Nephron (organoid): Measurements from ENCODE around the gene SERPINF2.
"Not testable (repeated sequence)": the region's sequence is repeated elsewhere in the genome, so short reads cannot be mapped to it uniquely, and the experiment has no call there.

Experiments
- H3K27ac Mint-ChIP-seq, 3 experiments: 2 replicates each; pipeline ENCODE4 v1.8.0; 2020; ENCODE audit warnings: mixed read lengths in 3 of 3, mild to moderate bottlenecking in 2 of 3, moderate library complexity in 1 of 3
- H3K27me3 Mint-ChIP-seq: 2 replicates; pipeline ENCODE4 v1.8.0; 2021; ENCODE audit warnings: low read depth, mild to moderate bottlenecking, moderate library complexity, mixed read lengths
- H3K36me3 Mint-ChIP-seq: 2 replicates; pipeline ENCODE4 v1.8.0; 2020; ENCODE audit warnings: low read depth, mixed read lengths
- H3K4me1 Mint-ChIP-seq: 2 replicates; pipeline ENCODE4 v1.8.0; 2020; ENCODE audit warnings: mixed read lengths
- H3K4me3 Mint-ChIP-seq, 3 experiments: 2 replicates each; pipeline ENCODE4 v1.8.0; 2020; ENCODE audit warnings: mild to moderate bottlenecking in 3 of 3, mixed read lengths in 3 of 3, moderate library complexity in 2 of 3
- H3K9me3 Mint-ChIP-seq: 2 replicates; pipeline ENCODE4 v1.8.0; 2020; ENCODE audit warnings: mixed read lengths
- CTCF ChIP-seq, 3 experiments: fragments of 200-600 bp; sonication (generic); IDR thresholded peaks; one replicate each; pipeline ENCODE4 v1.5.0; 2021; ENCODE audit warnings: antibody characterized with exemption in 3 of 3; ENCODE audit not compliant: unreplicated experiment in 3 of 3

SERPINF2 gene

GRCh38 chr17:1742371-1743087, at the start of gene SERPINF2:
Gene SERPINF2, plus strand, starts transcription at chr17:1742871. Its CDS starts 2,125 bp downstream, at chr17:1744996.
- no peaks in the 10 kb centered on the region for H3K27me3 Mint-ChIP-seq
- TF ChIP-seq CTCF (IDR thresholded peaks at IDR 0.05; ENCODE audit: unreplicated experiment in 3 of 3): no peak
- no peaks in the 10 kb centered on the region for H3K9me3 Mint-ChIP-seq
- peak within 1 kb of the TSS in 2 of 3 experiments; percentile 31 to 65 for H3K4me3 Mint-ChIP-seq
- peak within 1 kb of the TSS; percentile 82 to 93 (median 93) for H3K27ac Mint-ChIP-seq
- H3K4me1 Mint-ChIP-seq: peaks cover 12% of the 10 kb centered on the region
- peaks cover 4% of the 10 kb centered on the region for H3K36me3 Mint-ChIP-seq

- H3K27me3 Mint-ChIP-seq: no peaks in the 10 kb centered on the region
- peak overlapping the region in 1 of 3 experiments; percentile 5 for H3K27ac Mint-ChIP-seq
- no peaks in the 10 kb centered on the region for H3K4me1 Mint-ChIP-seq
- TF ChIP-seq CTCF (IDR thresholded peaks at IDR 0.05; ENCODE audit: unreplicated experiment in 3 of 3): no peak
- no peak overlapping the region for H3K4me3 Mint-ChIP-seq
- H3K36me3 Mint-ChIP-seq: peaks cover 12% of the 10 kb centered on the region
- H3K9me3 Mint-ChIP-seq: peaks cover 19% of the 10 kb centered on the region
Measured at GRCh38 chr17:1693339-1693738, 49.3 kb upstream of the SERPINF2 start.

- peaks cover 17% of the 10 kb centered on the region for H3K9me3 Mint-ChIP-seq
- TF ChIP-seq CTCF (IDR thresholded peaks at IDR 0.05; ENCODE audit: unreplicated experiment in 3 of 3): no peak
- peaks cover 12% of the 10 kb centered on the region for H3K36me3 Mint-ChIP-seq
- no peaks in the 10 kb centered on the region for H3K27me3 Mint-ChIP-seq
- no peak overlapping the region for H3K27ac Mint-ChIP-seq
- no peak overlapping the region for H3K4me3 Mint-ChIP-seq
- no peaks in the 10 kb centered on the region for H3K4me1 Mint-ChIP-seq
Measured at GRCh38 chr17:1695365-1695764, 47.3 kb upstream of the SERPINF2 start.

- peaks cover 2% of the 10 kb centered on the region for H3K36me3 Mint-ChIP-seq
- no peaks in the 10 kb centered on the region for H3K27me3 Mint-ChIP-seq
- TF ChIP-seq CTCF (IDR thresholded peaks at IDR 0.05; ENCODE audit: unreplicated experiment in 3 of 3): no peak
Measured at GRCh38 chr17:1697681-1698080, 45.0 kb upstream of the SERPINF2 start.

GRCh38 chr17:1699891-1700290, 42.8 kb upstream of the SERPINF2 start:
- not testable (repeated sequence) for H3K36me3 Mint-ChIP-seq, H3K9me3 Mint-ChIP-seq, H3K4me1 Mint-ChIP-seq, H3K4me3 Mint-ChIP-seq, H3K27me3 Mint-ChIP-seq, H3K27ac Mint-ChIP-seq

More at GRCh38 chr17:1697681-1698080, 45.0 kb upstream of the SERPINF2 start:
- Mint-ChIP-seq H3K27ac (no peak overlapping the region), H3K4me3 (no peak overlapping the region), H3K9me3 (peaks cover 5% of the 10 kb centered on the region), H3K4me1 (no peaks in the 10 kb centered on the region)

GRCh38 chr17:1703063-1703462, 39.6 kb upstream of the SERPINF2 start:
- Mint-ChIP-seq H3K27ac (no peak overlapping the region), H3K4me1 (no peaks in the 10 kb centered on the region), H3K27me3 (no peaks in the 10 kb centered on the region), H3K36me3 (no peaks in the 10 kb centered on the region), H3K9me3 (no peaks in the 10 kb centered on the region), H3K4me3 (no peak overlapping the region)
- TF ChIP-seq CTCF (IDR thresholded peaks at IDR 0.05; ENCODE audit: unreplicated experiment in 3 of 3): no peak
